ENCODE measurements around the gene ERO1B. TPM values are rescaled to one million over a fixed set of nuclear protein-coding genes. Genes with fewer than 3 reads are reported as not detected.
A peak's percentile ranks its signal among the peaks of the same experiment; 100 is the strongest.
"Not testable (repeated sequence)": the region's sequence is repeated elsewhere in the genome, so short reads cannot be mapped to it uniquely, and the experiment has no call there.

The ERO1B gene
- total RNA-seq, 1 donor: 2.9 TPM

DNA sequence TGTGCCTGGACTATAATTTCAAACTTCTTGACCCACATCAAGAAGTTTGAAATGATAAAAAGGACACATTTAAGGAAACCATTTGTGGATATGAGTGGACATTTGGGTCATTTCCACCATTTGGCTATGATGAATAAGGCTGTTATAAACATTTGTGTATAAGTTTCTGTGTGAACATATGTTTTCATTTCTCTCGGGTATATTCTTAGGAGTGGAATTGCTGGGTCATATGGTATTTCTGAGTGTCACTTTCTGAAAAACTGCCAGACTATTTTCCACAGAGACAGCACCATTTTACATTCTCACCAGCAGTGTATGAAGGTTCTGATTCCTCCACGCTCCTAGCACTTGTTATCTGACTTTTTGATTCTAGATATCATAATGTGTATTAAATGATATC, 88.6 kb downstream of the ERO1B start:
- TF ChIP-seq, protein P1, sequence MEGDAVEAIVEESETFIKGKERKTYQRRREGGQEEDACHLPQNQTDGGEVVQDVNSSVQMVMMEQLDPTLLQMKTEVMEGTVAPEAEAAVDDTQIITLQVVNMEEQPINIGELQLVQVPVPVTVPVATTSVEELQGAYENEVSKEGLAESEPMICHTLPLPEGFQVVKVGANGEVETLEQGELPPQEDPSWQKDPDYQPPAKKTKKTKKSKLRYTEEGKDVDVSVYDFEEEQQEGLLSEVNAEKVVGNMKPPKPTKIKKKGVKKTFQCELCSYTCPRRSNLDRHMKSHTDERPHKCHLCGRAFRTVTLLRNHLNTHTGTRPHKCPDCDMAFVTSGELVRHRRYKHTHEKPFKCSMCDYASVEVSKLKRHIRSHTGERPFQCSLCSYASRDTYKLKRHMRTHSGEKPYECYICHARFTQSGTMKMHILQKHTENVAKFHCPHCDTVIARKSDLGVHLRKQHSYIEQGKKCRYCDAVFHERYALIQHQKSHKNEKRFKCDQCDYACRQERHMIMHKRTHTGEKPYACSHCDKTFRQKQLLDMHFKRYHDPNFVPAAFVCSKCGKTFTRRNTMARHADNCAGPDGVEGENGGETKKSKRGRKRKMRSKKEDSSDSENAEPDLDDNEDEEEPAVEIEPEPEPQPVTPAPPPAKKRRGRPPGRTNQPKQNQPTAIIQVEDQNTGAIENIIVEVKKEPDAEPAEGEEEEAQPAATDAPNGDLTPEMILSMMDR (IDR thresholded peaks at IDR 0.05; ENCODE audit: extremely low read depth, low read depth, low read length): no peak
- no peaks in the 10 kb centered on the region for H3K4me1 ChIP-seq (ENCODE audit: insufficient read depth, low read length)
- no peak overlapping the region for H3K4me3 ChIP-seq (ENCODE audit: insufficient read depth, low read length)
- no peak overlapping the region for H2AFZ ChIP-seq (ENCODE audit: low read length)
- no peaks in the 10 kb centered on the region for H4K20me1 ChIP-seq (ENCODE audit: insufficient read depth, low read length)
- H3K36me3 ChIP-seq (ENCODE audit: insufficient read depth, low read length): no peaks in the 10 kb centered on the region
- no peak overlapping the region for H3K27ac ChIP-seq (ENCODE audit: low read depth, low read length)
- no peaks in the 10 kb centered on the region for H3K79me2 ChIP-seq (ENCODE audit: insufficient read depth, low read length)
- H3K4me2 ChIP-seq (ENCODE audit: insufficient read depth, low read length): no peak overlapping the region
- H3K9me3 ChIP-seq (ENCODE audit: low read depth, low read length): no peaks in the 10 kb centered on the region
- H3K27me3 ChIP-seq (ENCODE audit: insufficient read depth, low read length): no peaks in the 10 kb centered on the region
- peak; percentile 45 for DNase-seq (ENCODE audit: insufficient read length, low spot score, missing footprints)

- not testable (repeated sequence) for H3K36me3 ChIP-seq (ENCODE audit: insufficient read depth, low read length); H3K27me3 ChIP-seq (ENCODE audit: insufficient read depth, low read length); H3K4me1 ChIP-seq (ENCODE audit: insufficient read depth, low read length); H3K27ac ChIP-seq (ENCODE audit: low read depth, low read length); H3K79me2 ChIP-seq (ENCODE audit: insufficient read depth, low read length); H3K9me3 ChIP-seq (ENCODE audit: low read depth, low read length); H2AFZ ChIP-seq (ENCODE audit: low read length); H3K4me3 ChIP-seq (ENCODE audit: insufficient read depth, low read length); H4K20me1 ChIP-seq (ENCODE audit: insufficient read depth, low read length); DNase-seq (ENCODE audit: insufficient read length, low spot score, missing footprints); H3K4me2 ChIP-seq (ENCODE audit: insufficient read depth, low read length)
Observed at GRCh38 chr1:236188084-236188483, 93.7 kb downstream of the ERO1B start.

GRCh38 chr1:236186471-236186870, 95.3 kb downstream of the ERO1B start:
- H3K4me2 ChIP-seq (ENCODE audit: insufficient read depth, low read length); H4K20me1 ChIP-seq (ENCODE audit: insufficient read depth, low read length); H2AFZ ChIP-seq (ENCODE audit: low read length); H3K4me1 ChIP-seq (ENCODE audit: insufficient read depth, low read length); DNase-seq (ENCODE audit: insufficient read length, low spot score, missing footprints); H3K9me3 ChIP-seq (ENCODE audit: low read depth, low read length); H3K79me2 ChIP-seq (ENCODE audit: insufficient read depth, low read length); H3K27ac ChIP-seq (ENCODE audit: low read depth, low read length); H3K36me3 ChIP-seq (ENCODE audit: insufficient read depth, low read length); H3K27me3 ChIP-seq (ENCODE audit: insufficient read depth, low read length); H3K4me3 ChIP-seq (ENCODE audit: insufficient read depth, low read length): not testable (repeated sequence)

DNA sequence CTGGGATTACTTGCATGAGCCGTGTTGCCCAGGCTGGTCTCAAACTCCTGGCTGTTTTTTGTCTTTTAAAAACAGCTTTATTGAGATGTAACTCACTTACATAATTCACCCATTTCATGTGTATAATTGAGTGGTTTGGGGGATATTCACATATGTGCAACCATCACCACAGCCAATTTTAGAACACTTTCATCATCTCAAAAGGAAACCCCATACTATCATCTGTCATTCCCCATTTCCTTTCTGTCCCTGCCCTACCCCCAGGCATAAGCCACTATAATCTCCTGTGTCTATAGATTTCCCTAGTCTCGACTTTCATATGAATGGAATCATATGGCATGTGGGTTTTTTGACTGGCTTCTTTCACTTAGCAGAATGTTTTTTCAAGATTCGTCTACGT, 96.1 kb downstream of the ERO1B start:
- no peaks in the 10 kb centered on the region for H3K36me3 ChIP-seq (ENCODE audit: insufficient read depth, low read length)
- no peaks in the 10 kb centered on the region for H3K4me1 ChIP-seq (ENCODE audit: insufficient read depth, low read length)
- TF ChIP-seq, protein P1 (IDR thresholded peaks at IDR 0.05; ENCODE audit: extremely low read depth, low read depth, low read length): no peak
- DNase-seq (ENCODE audit: insufficient read length, low spot score, missing footprints): no peak
- H4K20me1 ChIP-seq (ENCODE audit: insufficient read depth, low read length): no peaks in the 10 kb centered on the region
- no peaks in the 10 kb centered on the region for H3K79me2 ChIP-seq (ENCODE audit: insufficient read depth, low read length)
- no peaks in the 10 kb centered on the region for H3K9me3 ChIP-seq (ENCODE audit: low read depth, low read length)
- H3K4me2 ChIP-seq (ENCODE audit: insufficient read depth, low read length): no peak overlapping the region
- no peak overlapping the region for H3K27ac ChIP-seq (ENCODE audit: low read depth, low read length)
- no peaks in the 10 kb centered on the region for H3K27me3 ChIP-seq (ENCODE audit: insufficient read depth, low read length)
- no peak overlapping the region for H3K4me3 ChIP-seq (ENCODE audit: insufficient read depth, low read length)
- no peak overlapping the region for H2AFZ ChIP-seq (ENCODE audit: low read length)

DNA sequence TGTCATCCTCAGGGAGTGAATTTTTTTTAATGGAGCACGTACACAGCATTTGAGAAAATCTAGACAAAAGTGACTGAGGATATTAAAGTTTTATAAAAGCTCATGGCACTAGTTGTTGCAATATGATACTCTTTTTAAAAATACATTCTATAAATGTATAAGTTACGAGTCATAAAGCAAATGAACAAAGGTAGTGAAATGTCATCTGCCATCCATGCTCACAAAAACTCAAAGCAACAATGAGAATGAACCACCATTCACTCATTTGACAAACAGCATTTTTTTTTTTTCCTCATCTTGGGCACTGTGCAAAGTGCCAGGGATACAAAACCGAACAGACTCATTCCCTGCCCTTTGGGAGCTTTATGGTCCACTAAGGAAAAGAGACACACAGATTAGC, 100.7 kb downstream of the ERO1B start:
- H3K4me2 ChIP-seq (ENCODE audit: insufficient read depth, low read length): no peak overlapping the region
- no peaks in the 10 kb centered on the region for H3K4me1 ChIP-seq (ENCODE audit: insufficient read depth, low read length)
- peaks cover 3% of the 10 kb centered on the region for H3K36me3 ChIP-seq (ENCODE audit: insufficient read depth, low read length)
- DNase-seq (ENCODE audit: insufficient read length, low spot score, missing footprints): no peak
- H3K27ac ChIP-seq (ENCODE audit: low read depth, low read length): no peak overlapping the region
- H3K27me3 ChIP-seq (ENCODE audit: insufficient read depth, low read length): no peaks in the 10 kb centered on the region
- TF ChIP-seq, protein P1 (IDR thresholded peaks at IDR 0.05; ENCODE audit: extremely low read depth, low read depth, low read length): no peak
- H2AFZ ChIP-seq (ENCODE audit: low read length): no peak overlapping the region
- H3K9me3 ChIP-seq (ENCODE audit: low read depth, low read length): no peaks in the 10 kb centered on the region
- no peaks in the 10 kb centered on the region for H3K79me2 ChIP-seq (ENCODE audit: insufficient read depth, low read length)
- no peak overlapping the region for H3K4me3 ChIP-seq (ENCODE audit: insufficient read depth, low read length)
- H4K20me1 ChIP-seq (ENCODE audit: insufficient read depth, low read length): no peaks in the 10 kb centered on the region
